HepG2 (cell line): Measurements from ENCODE around the gene TNFSF15. TPM values are rescaled to one million over a fixed set of nuclear protein-coding genes. Genes with fewer than 3 reads are reported as not detected.

Experiments
- ATAC-seq: fragments of 200-7000 bp; cut with Tn5 transposase; 3 replicates; pipeline ENCODE4 v1.9.1; 2020; ENCODE audit warnings: mild to moderate bottlenecking, moderate library complexity
- BruUV-seq: library from RNA; stranded (reverse); fragments of 400-500 nt; replicated peaks from 2 replicates; lab custom pipeline; 2021; lab: Mats Ljungman, UMichigan
- CTCF ChIA-PET: fragments of 300-600 bp; formaldehyde crosslinking; extraction: SDS; loops from one replicate; lab custom pipeline; 2021; ENCODE audit warnings: low total read pairs, inconsistent platforms, low intra/inter-chr PET ratio; lab: Yijun Ruan, JAX
- POLR2A ChIA-PET: fragments of 350-600 bp; sonication (Branson Sonifier 250); formaldehyde crosslinking; loops from one replicate; lab custom pipeline; 2020; ENCODE audit warnings: antibody characterized with exemption, inconsistent platforms; lab: Yijun Ruan, JAX
- DNase-seq: peaks from one replicate; pipeline ENCODE4 v3.0.0-alpha.2; 2015; ENCODE audit warnings: low spot score
- FAIRE-seq: peaks from 3 replicates; lab custom pipeline; 2011; peaks lifted over from hg19 to GRCh38; lab: Jason Lieb, UNC
- H2AFZ ChIP-seq: one replicate; pipeline ENCODE4 v1.6.1; 2011; ENCODE audit warnings: low read length, inconsistent platforms
- H3K27ac ChIP-seq: fragments of 300-600 bp; 3 replicates; pipeline ENCODE4 v1.8.0; 2011; ENCODE audit warnings: mixed run types, mild to moderate bottlenecking, mixed read lengths, low read length, inconsistent platforms; ENCODE audit not compliant: insufficient read depth; ENCODE audit errors: extremely low read length
- H3K27me3 ChIP-seq, 2 experiments: fragments of 200-600 bp in 1 of 2; 2 replicates in 1 of 2; 3 replicates in 1 of 2; pipeline versions ENCODE4 v1.6.0 to v1.8.0; 2011; ENCODE audit warnings: low read length in 2 of 2, mild to moderate bottlenecking in 2 of 2, moderate library complexity in 2 of 2, inconsistent platforms in 1 of 2; ENCODE audit not compliant: insufficient read depth in 2 of 2, control insufficient read depth in 1 of 2
- H3K36me3 ChIP-seq, 2 experiments: fragments of 200-600 bp in 1 of 2; replicated peaks in 1 of 2; 2 replicates in 1 of 2; 3 replicates in 1 of 2; pipeline versions ENCODE4 v1.5.1 to v1.8.0; 2011; ENCODE audit warnings: low read length in 2 of 2, inconsistent platforms in 1 of 2; ENCODE audit not compliant: insufficient read depth in 2 of 2, control insufficient read depth in 1 of 2
- H3K4me1 ChIP-seq: 2 replicates; pipeline ENCODE4 v1.5.1; 2012; ENCODE audit warnings: low read length, inconsistent platforms; ENCODE audit not compliant: insufficient read depth
- H3K4me2 ChIP-seq: 2 replicates; pipeline ENCODE4 v1.6.0; 2011; ENCODE audit warnings: low read depth, low read length, inconsistent platforms
- H3K4me3 ChIP-seq, 3 experiments: fragments of 200-600 bp in 1 of 3; sonication (generic), shearing (Covaris generic) in 1 of 3; replicated peaks in 1 of 3; 2 replicates each; pipeline ENCODE4 v1.5.1; 2011 to 2016; ENCODE audit warnings: low read length in 3 of 3, inconsistent platforms in 2 of 3, low read depth in 2 of 3, mild to moderate bottlenecking in 2 of 3, control low read depth in 1 of 3, mixed read lengths in 1 of 3; ENCODE audit not compliant: insufficient read depth in 1 of 3
- H3K79me2 ChIP-seq: one replicate; pipeline ENCODE4 v1.6.1; 2011; ENCODE audit warnings: low read length, inconsistent platforms; ENCODE audit not compliant: insufficient read depth
- H3K9ac ChIP-seq: 2 replicates; pipeline ENCODE4 v1.6.0; 2011; ENCODE audit warnings: mild to moderate bottlenecking, low read depth, low read length, inconsistent platforms; ENCODE audit not compliant: insufficient read depth
- H3K9me3 ChIP-seq: 2 replicates; pipeline ENCODE4 v1.5.1; 2012; ENCODE audit warnings: mild to moderate bottlenecking, low read length
- H4K20me1 ChIP-seq: 2 replicates; pipeline ENCODE4 v1.6.0; 2011; ENCODE audit warnings: inconsistent platforms, mild to moderate bottlenecking, low read length, moderate library complexity; ENCODE audit not compliant: insufficient read depth
- HCFC1 ChIP-seq: fragments of 150-350 bp; IDR thresholded peaks from 2 replicates; pipeline ENCODE4 v1.6.1; 2014; ENCODE audit warnings: low read depth, low read length
- MBNL3 ChIP-seq: fragments of 250-450 bp; sonication (Bioruptor Pico); conservative IDR thresholded peaks from 2 replicates; pipeline ENCODE4 v1.8.0; 2022; ENCODE audit warnings: mild to moderate bottlenecking, inconsistent platforms
- POGZ ChIP-seq: sonication (generic); formaldehyde crosslinking; IDR thresholded peaks from 2 replicates; pipeline ENCODE4 v1.4.0; 2020; ENCODE audit warnings: mild to moderate bottlenecking, missing genetic modification reagents
- RBM22 ChIP-seq: fragments of 200-400 bp; formaldehyde crosslinking; optimal IDR thresholded peaks from 2 replicates; pipeline ENCODE3; 2017; ENCODE audit warnings: mild to moderate bottlenecking, low read length, moderate library complexity
- SMC3 ChIP-seq: IDR thresholded peaks from 2 replicates; pipeline ENCODE4 v1.6.1; 2011; ENCODE audit warnings: low read length, improper control_type of control experiment
- TBX3 ChIP-seq: fragments of 450-650 bp; IDR thresholded peaks from 2 replicates; pipeline ENCODE4 v1.6.1; 2017; ENCODE audit warnings: antibody characterized with exemption, mild to moderate bottlenecking, inconsistent platforms, borderline replicate concordance
- ZNF138 ChIP-seq: sonication (generic); formaldehyde crosslinking; IDR thresholded peaks from 2 replicates; pipeline ENCODE4 v1.5.0; 2020; ENCODE audit warnings: mild to moderate bottlenecking, low read depth, missing genetic modification reagents
- ZNF510 ChIP-seq: sonication (generic); formaldehyde crosslinking; IDR thresholded peaks from 2 replicates; pipeline ENCODE4 v1.4.0; 2020; ENCODE audit warnings: low read depth, mild to moderate bottlenecking, missing genetic modification reagents
- ZNF549 ChIP-seq: sonication (generic); formaldehyde crosslinking; IDR thresholded peaks from 2 replicates; pipeline ENCODE4 v1.5.0; 2020; ENCODE audit warnings: missing genetic modification reagents
- ZNF616 ChIP-seq: sonication (generic); formaldehyde crosslinking; IDR thresholded peaks from 2 replicates; pipeline ENCODE4 v1.5.0; 2020; ENCODE audit warnings: low read depth, mild to moderate bottlenecking, missing genetic modification reagents
- ZNF644 ChIP-seq: IDR thresholded peaks from 2 replicates; pipeline ENCODE4 v1.6.1; 2016; ENCODE audit warnings: low read depth
- ZNF878 ChIP-seq: sonication (generic); formaldehyde crosslinking; IDR thresholded peaks from 2 replicates; pipeline ENCODE4 v1.8.1; 2023; ENCODE audit warnings: mild to moderate bottlenecking, missing genetic modification reagents, moderate library complexity
- WGBS: methylation state at CpG from one replicate; pipeline ENCODE4 v1.1.6; 2017; ENCODE audit warnings: low lambda C conversion rate; 5-methylcytosine and 5-hydroxymethylcytosine counted together
- in situ Hi-C: cut with HindIII; loops from 2 replicates; pipeline ENCODE4 v1.10.0; 2017; ENCODE audit warnings: low pct_unique_long_range_greater_than_20kb; ENCODE audit not compliant: extremely low pct_ligation_motif_present
- intact Hi-C: fragments of 100-400 bp; cut with micrococcal nuclease; formaldehyde crosslinking; loops from one replicate; pipeline ENCODE4 v1.10.0; 2022; ENCODE audit not compliant: unreplicated experiment
- polyA plus RNA-seq, 8 experiments: library from polyadenylated mRNA; depleted of rRNA in 3 of 8; stranded (reverse) in 7 of 8; unstranded in 1 of 8; fragments of >200 nt; fragmentation: Illumina TruSeq in 4 of 8; extraction: Trizol in 4 of 8; gene quantifications; 2 replicates each; pipeline versions ENCODE4 v1.2.1 to v1.2.3, GENCODE V29; 2011 to 2016; ENCODE audit warnings: low read depth in 4 of 8, missing spikeins in 1 of 8, mixed read lengths in 1 of 8; ENCODE audit not compliant: insufficient read depth in 1 of 8
- total RNA-seq, 5 experiments: library from RNA; depleted of rRNA; stranded (reverse); fragments of >200 nt; fragmentation: Illumina TruSeq; extraction: Trizol; gene quantifications; 2 replicates each; pipeline ENCODE4 v1.2.3, GENCODE V29; 2016; ENCODE audit warnings: low read depth in 1 of 5
- TF ChIP-seq, protein P1 (sequence below): sonication (generic); formaldehyde crosslinking; IDR thresholded peaks from 2 replicates; pipeline ENCODE4 v1.5.0; 2020; ENCODE audit warnings: missing genetic modification reagents
- TF ChIP-seq, protein P2 (sequence below): sonication (generic); formaldehyde crosslinking; IDR thresholded peaks from 2 replicates; pipeline ENCODE4 v1.4.0; 2020; ENCODE audit warnings: missing genetic modification reagents, borderline replicate concordance

Gene TNFSF15
- total and polyA plus RNA-seq, 2 of the 13 experiments (the other 11 are each of a cell fraction or from before 2014, with no cell fraction given), result 0.02 to 0.03 TPM

- TF ChIP-seq TBX3, result no peak
- TF ChIP-seq, protein P1, sequence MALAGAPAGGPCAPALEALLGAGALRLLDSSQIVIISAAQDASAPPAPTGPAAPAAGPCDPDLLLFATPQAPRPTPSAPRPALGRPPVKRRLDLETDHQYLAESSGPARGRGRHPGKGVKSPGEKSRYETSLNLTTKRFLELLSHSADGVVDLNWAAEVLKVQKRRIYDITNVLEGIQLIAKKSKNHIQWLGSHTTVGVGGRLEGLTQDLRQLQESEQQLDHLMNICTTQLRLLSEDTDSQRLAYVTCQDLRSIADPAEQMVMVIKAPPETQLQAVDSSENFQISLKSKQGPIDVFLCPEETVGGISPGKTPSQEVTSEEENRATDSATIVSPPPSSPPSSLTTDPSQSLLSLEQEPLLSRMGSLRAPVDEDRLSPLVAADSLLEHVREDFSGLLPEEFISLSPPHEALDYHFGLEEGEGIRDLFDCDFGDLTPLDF (CRISPR knock-in tag), result no peak
- no peak for TF ChIP-seq ZNF644
- TF ChIP-seq ZNF510 (CRISPR knock-in tag), result no peak
- no peak for TF ChIP-seq ZNF549 (CRISPR knock-in tag)
- TF ChIP-seq, protein P2, sequence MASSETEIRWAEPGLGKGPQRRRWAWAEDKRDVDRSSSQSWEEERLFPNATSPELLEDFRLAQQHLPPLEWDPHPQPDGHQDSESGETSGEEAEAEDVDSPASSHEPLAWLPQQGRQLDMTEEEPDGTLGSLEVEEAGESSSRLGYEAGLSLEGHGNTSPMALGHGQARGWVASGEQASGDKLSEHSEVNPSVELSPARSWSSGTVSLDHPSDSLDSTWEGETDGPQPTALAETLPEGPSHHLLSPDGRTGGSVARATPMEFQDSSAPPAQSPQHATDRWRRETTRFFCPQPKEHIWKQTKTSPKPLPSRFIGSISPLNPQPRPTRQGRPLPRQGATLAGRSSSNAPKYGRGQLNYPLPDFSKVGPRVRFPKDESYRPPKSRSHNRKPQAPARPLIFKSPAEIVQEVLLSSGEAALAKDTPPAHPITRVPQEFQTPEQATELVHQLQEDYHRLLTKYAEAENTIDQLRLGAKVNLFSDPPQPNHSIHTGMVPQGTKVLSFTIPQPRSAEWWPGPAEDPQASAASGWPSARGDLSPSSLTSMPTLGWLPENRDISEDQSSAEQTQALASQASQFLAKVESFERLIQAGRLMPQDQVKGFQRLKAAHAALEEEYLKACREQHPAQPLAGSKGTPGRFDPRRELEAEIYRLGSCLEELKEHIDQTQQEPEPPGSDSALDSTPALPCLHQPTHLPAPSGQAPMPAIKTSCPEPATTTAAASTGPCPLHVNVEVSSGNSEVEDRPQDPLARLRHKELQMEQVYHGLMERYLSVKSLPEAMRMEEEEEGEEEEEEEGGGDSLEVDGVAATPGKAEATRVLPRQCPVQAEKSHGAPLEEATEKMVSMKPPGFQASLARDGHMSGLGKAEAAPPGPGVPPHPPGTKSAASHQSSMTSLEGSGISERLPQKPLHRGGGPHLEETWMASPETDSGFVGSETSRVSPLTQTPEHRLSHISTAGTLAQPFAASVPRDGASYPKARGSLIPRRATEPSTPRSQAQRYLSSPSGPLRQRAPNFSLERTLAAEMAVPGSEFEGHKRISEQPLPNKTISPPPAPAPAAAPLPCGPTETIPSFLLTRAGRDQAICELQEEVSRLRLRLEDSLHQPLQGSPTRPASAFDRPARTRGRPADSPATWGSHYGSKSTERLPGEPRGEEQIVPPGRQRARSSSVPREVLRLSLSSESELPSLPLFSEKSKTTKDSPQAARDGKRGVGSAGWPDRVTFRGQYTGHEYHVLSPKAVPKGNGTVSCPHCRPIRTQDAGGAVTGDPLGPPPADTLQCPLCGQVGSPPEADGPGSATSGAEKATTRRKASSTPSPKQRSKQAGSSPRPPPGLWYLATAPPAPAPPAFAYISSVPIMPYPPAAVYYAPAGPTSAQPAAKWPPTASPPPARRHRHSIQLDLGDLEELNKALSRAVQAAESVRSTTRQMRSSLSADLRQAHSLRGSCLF, result no peak
- TF ChIP-seq POGZ (CRISPR knock-in tag), result no peak
- TF ChIP-seq HCFC1, result no peak
These were observed 34.8 kb downstream of the TNFSF15 start (continued) for GRCh38 chr9:114770991-114771390.

GRCh38 chr9:114769624-114770023 lies 36.2 kb downstream of the TNFSF15 start:
- ChIA-PET POLR2A (no interaction called here), CTCF (no interaction called here)
- Histone ChIP-seq H3K4me3 (no peak overlapping the region), H3K4me2 (no peak overlapping the region), H3K27ac (no peak overlapping the region), H4K20me1 (no peaks in the 10 kb centered on the region), H3K79me2 (no peaks in the 10 kb centered on the region), H2AFZ (no peak overlapping the region), H3K9ac (no peak overlapping the region), H3K4me1 (no peaks in the 10 kb centered on the region), H3K36me3 (no peaks in the 10 kb centered on the region), H3K9me3 (no peaks in the 10 kb centered on the region), H3K27me3 (peaks cover 0 to 2% of the 10 kb centered on the region in 2 experiments; a peak in 2 of 5 replicates)
- FAIRE-seq (no peak), ATAC-seq (no peak), DNase-seq (no peak)
- WGBS, result 0% methylated on average over 1 of the region's 1 CpG
- intact Hi-C loops (no loop called here), in situ Hi-C loops (no loop called here)
- TF ChIP-seq SMC3 (no peak), ZNF138 (CRISPR knock-in tag) (no peak), ZNF878 (no peak), ZNF616 (CRISPR knock-in tag) (no peak), RBM22 (no peak), MBNL3 (CRISPR knock-in tag) (no peak)
- no TSS peak for BruUV-seq
